Right lobe of liver (tissue), 4 donors: ENCODE results near the gene CD151.

ENCODE experiments used
- CTCF ChIP-seq, 4 donors: fragments of 200-600 bp in 3 of 4; fragments of 450-650 bp in 1 of 4; IDR thresholded peaks; one replicate each; pipeline versions ENCODE4 v1.5.1 to v1.8.0; 2016 to 2022; ENCODE audit warnings: antibody characterized with exemption in 4 of 4, mild to moderate bottlenecking in 2 of 4
- POLR2A ChIP-seq: fragments of 450-650 bp; IDR thresholded peaks from one replicate; pipeline ENCODE4 v1.6.1; 2017; ENCODE audit warnings: antibody characterized with exemption, mild to moderate bottlenecking
- donor health status: DM: no; HTN: no; CAD: no.
- donor health status: DM: no; HTN: no; CAD: no.
- donor health status: DM: no; HTN: yes; CAD: no.

GRCh38 chr11:783581-784015 is 49.2 kb upstream of the CD151 start:
- peak in 2 of 4 donors; percentile 12 to 53 for TF ChIP-seq CTCF (IDR thresholded peaks at IDR 0.05)
- TF ChIP-seq POLR2A: no peak
